ENCODE data around the gene HSPA1B.

Gene HSPA1B

GRCh38 chr6:31877651-31878161, 50.2 kb downstream of the HSPA1B start:
- no peaks in the 10 kb centered on the region for H3K9me3 ChIP-seq (ENCODE audit: insufficient read depth, low read depth, low read length)
- H3K36me3 ChIP-seq (ENCODE audit: insufficient read depth, low read depth, low read length): peaks cover 31% of the 10 kb centered on the region
- no peaks in the 10 kb centered on the region for H3K27me3 ChIP-seq (ENCODE audit: insufficient read depth, low read length)
- H3K27ac ChIP-seq (ENCODE audit: low read length): no peak overlapping the region
- H3K4me1 ChIP-seq (ENCODE audit: insufficient read depth, low read length): no peaks in the 10 kb centered on the region
- no peak overlapping the region for H3K9ac ChIP-seq (ENCODE audit: low read depth, low read length)
- no peak overlapping the region for H3K4me3 ChIP-seq (ENCODE audit: low read length)

DNA sequence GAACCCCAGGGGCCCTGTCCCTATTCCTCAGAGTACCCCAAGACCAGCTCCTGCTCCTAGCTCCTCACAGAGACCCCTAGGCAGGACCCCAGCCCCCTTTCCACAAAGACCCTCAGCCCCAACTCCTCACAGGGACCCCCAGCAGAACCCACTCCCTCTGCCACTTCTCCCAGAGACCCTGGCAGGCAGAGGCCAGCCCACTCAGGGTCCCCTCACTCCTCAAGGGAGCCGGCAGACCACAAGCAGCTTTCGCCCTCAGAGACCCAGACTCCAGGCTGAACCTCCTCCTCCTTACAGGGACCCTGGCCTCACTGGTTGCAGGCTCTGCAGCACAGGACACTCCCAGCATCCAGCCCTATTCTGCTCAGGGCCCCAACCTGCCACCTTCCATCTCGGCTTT, 50.7 kb downstream of the HSPA1B start:
- Histone ChIP-seq H3K27ac (ENCODE audit: low read length) (no peak overlapping the region), H3K4me3 (ENCODE audit: low read length) (no peak overlapping the region; the same call in 1 of the 2 replicates), H3K4me1 (ENCODE audit: insufficient read depth, low read length) (no peaks in the 10 kb centered on the region), H3K36me3 (ENCODE audit: insufficient read depth, low read depth, low read length) (peaks cover 36% of the 10 kb centered on the region), H3K9ac (ENCODE audit: low read depth, low read length) (peak overlapping the region; percentile 6; the same call in 1 of the 2 replicates), H3K27me3 (ENCODE audit: insufficient read depth, low read length) (no peaks in the 10 kb centered on the region), H3K9me3 (ENCODE audit: insufficient read depth, low read depth, low read length) (no peaks in the 10 kb centered on the region)

DNA sequence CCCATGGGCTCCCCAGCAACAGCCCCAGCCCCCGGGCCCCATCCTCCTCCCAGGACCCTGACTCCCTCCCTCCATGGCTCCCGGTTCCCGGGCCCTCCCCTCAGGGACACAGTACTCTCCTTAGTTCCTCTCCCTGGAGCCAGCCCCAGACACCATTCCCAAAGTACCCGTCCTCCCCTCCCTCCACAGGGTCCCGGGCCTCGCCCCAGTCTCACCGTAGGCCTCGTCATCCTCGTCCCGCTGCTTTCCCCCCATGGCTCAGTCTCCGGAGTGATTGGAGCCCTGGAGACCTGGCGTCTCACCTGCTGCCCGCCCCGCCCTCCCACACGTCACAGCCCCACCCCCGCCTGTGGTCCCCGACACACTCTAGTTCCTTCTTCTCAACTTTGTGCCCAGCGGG, 51.2 kb downstream of the HSPA1B start, which contains the start of gene SLC44A4:
SLC44A4 (minus strand) TSS at position 272 of the 400 bp plus-strand sequence; CDS start at position 255, 17 bp downstream.
- Histone ChIP-seq H3K27me3 (ENCODE audit: insufficient read depth, low read length) (no peaks in the 10 kb centered on the region), H3K36me3 (ENCODE audit: insufficient read depth, low read depth, low read length) (peaks cover 41% of the 10 kb centered on the region), H3K4me1 (ENCODE audit: insufficient read depth, low read length) (no peaks in the 10 kb centered on the region), H3K9me3 (ENCODE audit: insufficient read depth, low read depth, low read length) (no peaks in the 10 kb centered on the region), H3K4me3 (ENCODE audit: low read length) (peak within 1 kb of the TSS; percentile 49; the same call in 1 of the 2 replicates), H3K27ac (ENCODE audit: low read length) (no peak within 1 kb of the TSS), H3K9ac (ENCODE audit: low read depth, low read length) (peak within 1 kb of the TSS; percentile 6; the same call in 1 of the 2 replicates)

- Histone ChIP-seq H3K9me3 (ENCODE audit: insufficient read depth, low read depth, low read length) (no peaks in the 10 kb centered on the region), H3K4me3 (ENCODE audit: low read length) (no peak overlapping the region), H3K4me1 (ENCODE audit: insufficient read depth, low read length) (no peaks in the 10 kb centered on the region), H3K27me3 (ENCODE audit: insufficient read depth, low read length) (no peaks in the 10 kb centered on the region), H3K36me3 (ENCODE audit: insufficient read depth, low read depth, low read length) (peaks cover 45% of the 10 kb centered on the region), H3K27ac (ENCODE audit: low read length) (no peak overlapping the region), H3K9ac (ENCODE audit: low read depth, low read length) (no peak overlapping the region)
These were observed 51.6 kb downstream of the HSPA1B start for GRCh38 chr6:31879143-31879542.
